ACC112 (cell line): ENCODE measurements around the gene TMEM255A.
"Not testable (repeated sequence)": the region's sequence is repeated elsewhere in the genome, so short reads cannot be mapped to it uniquely, and the experiment has no call there.

Source experiments
- H2AFZ ChIP-seq: fragments of 200-600 bp; sonication (generic); one replicate; pipeline ENCODE4 v1.6.0; 2017; ENCODE audit warnings: antibody characterized with exemption, low read length; ENCODE audit not compliant: unreplicated experiment
- H3K27ac ChIP-seq: fragments of 200-600 bp; sonication (generic); 2 replicates; pipeline ENCODE4 v1.5.1; 2014; ENCODE audit warnings: low read depth, mild to moderate bottlenecking, antibody characterized with exemption, low read length, moderate library complexity
- H3K27me3 ChIP-seq: fragments of 200-600 bp; sonication (generic); 2 replicates; pipeline ENCODE4 v1.6.1; 2014; ENCODE audit warnings: mild to moderate bottlenecking, antibody characterized with exemption, low read length, moderate library complexity, mixed read lengths; ENCODE audit not compliant: insufficient read depth
- H3K36me3 ChIP-seq: fragments of 200-600 bp; sonication (generic); 2 replicates; pipeline ENCODE4 v1.6.1; 2016; ENCODE audit warnings: mild to moderate bottlenecking, antibody characterized with exemption, low read length, moderate library complexity, mixed read lengths; ENCODE audit not compliant: insufficient read depth
- H3K4me1 ChIP-seq: fragments of 200-600 bp; sonication (generic); one replicate; pipeline ENCODE4 v1.6.1; 2016; ENCODE audit warnings: low read length, mixed read lengths; ENCODE audit not compliant: insufficient read depth, unreplicated experiment, control insufficient read depth
- H3K4me3 ChIP-seq: fragments of 200-600 bp; sonication (generic); 2 replicates; pipeline ENCODE4 v1.5.1; 2014; ENCODE audit warnings: mild to moderate bottlenecking, low read depth, low read length
- H3K79me2 ChIP-seq: fragments of 200-600 bp; sonication (generic); one replicate; pipeline ENCODE4 v1.6.0; 2016; ENCODE audit warnings: low read length; ENCODE audit not compliant: control insufficient read depth, unreplicated experiment, insufficient read depth

The TMEM255A gene

GRCh38 chrX:120310861-120311726, at the start of gene TMEM255A:
Gene TMEM255A, minus strand, starts transcription at chrX:120311461. Its CDS starts 152 bp downstream, at chrX:120311309.
- Histone ChIP-seq H3K79me2 (no peaks in the 10 kb centered on the region), H3K4me1 (peaks cover 5% of the 10 kb centered on the region), H3K27ac (no peak within 1 kb of the TSS), H3K27me3 (peaks cover 42% of the 10 kb centered on the region), H3K36me3 (no peaks in the 10 kb centered on the region), H2AFZ (no peak within 1 kb of the TSS), H3K4me3 (peak within 1 kb of the TSS; percentile 72)

- Histone ChIP-seq H3K27me3 (0 out of 2 replicates have a peak, but pooled peaks cover 4% of the 10 kb centered on the region), H2AFZ (no peak overlapping the region), H3K4me3 (no peak overlapping the region), H3K36me3 (no peaks in the 10 kb centered on the region), H3K79me2 (no peaks in the 10 kb centered on the region), H3K4me1 (peaks cover 14% of the 10 kb centered on the region), H3K27ac (peak overlapping the region; percentile 38; the same call in 1 of the 2 replicates)
Observed at GRCh38 chrX:120358737-120359456, 47.6 kb upstream of the TMEM255A start.

GRCh38 chrX:120357186-120357585, 45.9 kb upstream of the TMEM255A start:
- Histone ChIP-seq H3K27me3 (0 out of 2 replicates have a peak, but pooled peaks cover 4% of the 10 kb centered on the region), H3K36me3 (no peaks in the 10 kb centered on the region), H3K4me1 (peaks cover 14% of the 10 kb centered on the region), H3K27ac (no peak overlapping the region), H3K4me3 (no peak overlapping the region), H2AFZ (no peak overlapping the region), H3K79me2 (no peaks in the 10 kb centered on the region)

- H3K27me3 ChIP-seq = 0 out of 2 replicates have a peak, but pooled peaks cover 4% of the 10 kb centered on the region
- H3K36me3 ChIP-seq = no peaks in the 10 kb centered on the region
- no peaks in the 10 kb centered on the region for H3K79me2 ChIP-seq
- H2AFZ ChIP-seq = no peak overlapping the region
- no peak overlapping the region for H3K4me3 ChIP-seq
- H3K4me1 ChIP-seq = peaks cover 14% of the 10 kb centered on the region
- no peak overlapping the region for H3K27ac ChIP-seq
Observed at GRCh38 chrX:120356084-120356483, 44.8 kb upstream of the TMEM255A start.

GRCh38 chrX:120350450-120351138, 39.3 kb upstream of the TMEM255A start:
- H3K4me3 ChIP-seq = no peak overlapping the region
- no peaks in the 10 kb centered on the region for H3K4me1 ChIP-seq
- no peaks in the 10 kb centered on the region for H3K36me3 ChIP-seq
- H3K79me2 ChIP-seq = no peaks in the 10 kb centered on the region
- 0 out of 2 replicates have a peak, but pooled peaks cover 4% of the 10 kb centered on the region for H3K27me3 ChIP-seq
- no peak overlapping the region for H2AFZ ChIP-seq
- no peak overlapping the region for H3K27ac ChIP-seq

- H3K79me2 ChIP-seq, H3K4me1 ChIP-seq, H3K27ac ChIP-seq, H3K36me3 ChIP-seq, H2AFZ ChIP-seq, H3K4me3 ChIP-seq: not testable (repeated sequence)
- peaks cover 18% of the 10 kb centered on the region; the same call in 1 of the 2 replicates for H3K27me3 ChIP-seq
Observed at GRCh38 chrX:120344566-120344965, 33.3 kb upstream of the TMEM255A start.

- no peaks in the 10 kb centered on the region for H3K79me2 ChIP-seq
- no peaks in the 10 kb centered on the region for H3K4me1 ChIP-seq
- peaks cover 10% of the 10 kb centered on the region; the same call in 1 of the 2 replicates for H3K27me3 ChIP-seq
- no peak overlapping the region for H3K27ac ChIP-seq
- H3K36me3 ChIP-seq = no peaks in the 10 kb centered on the region
- no peak overlapping the region for H2AFZ ChIP-seq
- H3K4me3 ChIP-seq = no peak overlapping the region
Observed at GRCh38 chrX:120336899-120337298, 25.6 kb upstream of the TMEM255A start.

- H3K79me2 ChIP-seq = no peaks in the 10 kb centered on the region
- no peak overlapping the region for H3K4me3 ChIP-seq
- no peaks in the 10 kb centered on the region for H3K27me3 ChIP-seq
- no peak overlapping the region for H3K27ac ChIP-seq
- no peaks in the 10 kb centered on the region for H3K4me1 ChIP-seq
- no peak overlapping the region for H2AFZ ChIP-seq
- H3K36me3 ChIP-seq = no peaks in the 10 kb centered on the region
Observed at GRCh38 chrX:120335289-120335688, 24.0 kb upstream of the TMEM255A start.

GRCh38 chrX:120334603-120335002, 23.3 kb upstream of the TMEM255A start:
- no peak overlapping the region for H3K4me3 ChIP-seq
- no peaks in the 10 kb centered on the region for H3K27me3 ChIP-seq
- no peak overlapping the region for H2AFZ ChIP-seq
- H3K36me3 ChIP-seq = no peaks in the 10 kb centered on the region
- H3K4me1 ChIP-seq = no peaks in the 10 kb centered on the region
- H3K79me2 ChIP-seq = no peaks in the 10 kb centered on the region
- no peak overlapping the region for H3K27ac ChIP-seq

- no peak overlapping the region for H3K27ac ChIP-seq
- no peaks in the 10 kb centered on the region for H3K79me2 ChIP-seq
- H3K36me3 ChIP-seq = no peaks in the 10 kb centered on the region
- H3K4me1 ChIP-seq = no peaks in the 10 kb centered on the region
- H2AFZ ChIP-seq = no peak overlapping the region
- no peaks in the 10 kb centered on the region for H3K27me3 ChIP-seq
- H3K4me3 ChIP-seq = no peak overlapping the region
Observed at GRCh38 chrX:120334151-120334550, 22.9 kb upstream of the TMEM255A start.
